HG02678 (cell line): Measurements from ENCODE around the gene CHST12.

Experiments used
- ATAC-seq: cut with Tn5 transposase; IDR thresholded peaks from one replicate; pipeline ENCODE4 v1.9.1; 2021; ENCODE audit warnings: mild to moderate bottlenecking, moderate library complexity; ENCODE audit not compliant: unreplicated experiment

Gene CHST12

GRCh38 chr7:2403014-2403717 is at the start of gene CHST12:
CHST12 (plus strand) TSS chr7:2403611; CDS start chr7:2432640, 29,029 bp downstream.
- ATAC-seq: peak; percentile 51

GRCh38 chr7:2353936-2354185 is 49.5 kb upstream of the CHST12 start:
- peak; percentile 58 for ATAC-seq

GRCh38 chr7:2354186-2354938 is 49.0 kb upstream of the CHST12 start, which contains the start of gene EIF3B:
EIF3B (plus strand) TSS chr7:2354827; CDS start chr7:2354922, 95 bp downstream.
- peak; percentile 82 for ATAC-seq

- peak; percentile 4 for ATAC-seq
Measured at GRCh38 chr7:2354939-2355704, 48.3 kb upstream of the CHST12 start.

- ATAC-seq: no peak
Measured at GRCh38 chr7:2355705-2356008, 47.8 kb upstream of the CHST12 start.

GRCh38 chr7:2357165-2357564 is 46.2 kb upstream of the CHST12 start:
- no peak for ATAC-seq

GRCh38 chr7:2357571-2357970 is 45.8 kb upstream of the CHST12 start:
- ATAC-seq: no peak

- no peak for ATAC-seq
Measured at GRCh38 chr7:2358968-2359527, 44.4 kb upstream of the CHST12 start.

GRCh38 chr7:2359610-2360009 is 43.8 kb upstream of the CHST12 start:
- ATAC-seq: no peak

- ATAC-seq: no peak
Measured at GRCh38 chr7:2360796-2361195, 42.6 kb upstream of the CHST12 start.

- no peak for ATAC-seq
Measured at GRCh38 chr7:2362385-2363088, 40.9 kb upstream of the CHST12 start.

- no peak for ATAC-seq
Measured at GRCh38 chr7:2369139-2369538, 34.3 kb upstream of the CHST12 start.

GRCh38 chr7:2371329-2371728 is 32.1 kb upstream of the CHST12 start:
- no peak for ATAC-seq

GRCh38 chr7:2372724-2373123 is 30.7 kb upstream of the CHST12 start:
- ATAC-seq: no peak

- ATAC-seq: no peak
Measured at GRCh38 chr7:2373124-2373556, 30.3 kb upstream of the CHST12 start.

- no peak for ATAC-seq
Measured at GRCh38 chr7:2373646-2374045, 29.8 kb upstream of the CHST12 start.

GRCh38 chr7:2374401-2374800 is 29.0 kb upstream of the CHST12 start:
- no peak for ATAC-seq

GRCh38 chr7:2374830-2375728 is 28.3 kb upstream of the CHST12 start:
- ATAC-seq: no peak

GRCh38 chr7:2376351-2377154 is 26.9 kb upstream of the CHST12 start:
- no peak for ATAC-seq
